ENCODE results near the gene OR9A4. TPM values are rescaled to one million over a fixed set of nuclear protein-coding genes. Genes with fewer than 3 reads are reported as not detected.

The OR9A4 gene
- total RNA-seq, 2 experiments from 2014 or later = not detected

GRCh38 chr7:141911391-141911790 lies 4.8 kb upstream of the OR9A4 start:
- ATAC-seq (no peak), DNase-seq (no peak)
- POLR2A ChIA-PET = no interaction called here
- H3K36me3 Mint-ChIP-seq (ENCODE audit: low read depth) = no peaks in the 10 kb centered on the region
- CTCF ChIA-PET = no interaction called here
- no peak overlapping the region for H3K4me3 Mint-ChIP-seq
- no peaks in the 10 kb centered on the region for H3K27me3 Mint-ChIP-seq (ENCODE audit: low read depth)
- no peaks in the 10 kb centered on the region for H3K9me3 Mint-ChIP-seq (ENCODE audit: insufficient read depth)
- H3K27ac Mint-ChIP-seq = no peak overlapping the region
- no peaks in the 10 kb centered on the region for H3K4me1 Mint-ChIP-seq (ENCODE audit: low read depth)

GRCh38 chr7:141915565-141915964 lies 634 bp upstream of the OR9A4 start:
- no peaks in the 10 kb centered on the region for H3K4me1 Mint-ChIP-seq (ENCODE audit: low read depth)
- ATAC-seq (no peak), DNase-seq (no peak)
- H3K27me3 Mint-ChIP-seq (ENCODE audit: low read depth) = no peaks in the 10 kb centered on the region
- ChIA-PET CTCF (no interaction called here), POLR2A (no interaction called here)
- H3K4me3 Mint-ChIP-seq = no peak overlapping the region
- no peaks in the 10 kb centered on the region for H3K9me3 Mint-ChIP-seq (ENCODE audit: insufficient read depth)
- H3K27ac Mint-ChIP-seq = no peak overlapping the region
- no peaks in the 10 kb centered on the region for H3K36me3 Mint-ChIP-seq (ENCODE audit: low read depth)

- H3K27ac Mint-ChIP-seq = no peak overlapping the region
- H3K36me3 Mint-ChIP-seq (ENCODE audit: low read depth) = no peaks in the 10 kb centered on the region
- ATAC-seq (no peak), DNase-seq (no peak)
- no peaks in the 10 kb centered on the region for H3K9me3 Mint-ChIP-seq (ENCODE audit: insufficient read depth)
- no peaks in the 10 kb centered on the region for H3K27me3 Mint-ChIP-seq (ENCODE audit: low read depth)
- POLR2A ChIA-PET = no interaction called here
- H3K4me3 Mint-ChIP-seq = no peak overlapping the region
- CTCF ChIA-PET = no interaction called here
- no peaks in the 10 kb centered on the region for H3K4me1 Mint-ChIP-seq (ENCODE audit: low read depth)
Measured at GRCh38 chr7:141920281-141920680, 4.1 kb downstream of the OR9A4 start.

- no peaks in the 10 kb centered on the region for H3K4me1 Mint-ChIP-seq (ENCODE audit: low read depth)
- ATAC-seq = no peak
- H3K4me3 Mint-ChIP-seq = no peak overlapping the region
- no peak for DNase-seq
- no peak overlapping the region for H3K27ac Mint-ChIP-seq
- ChIA-PET POLR2A (no interaction called here), CTCF (no interaction called here)
- H3K9me3 Mint-ChIP-seq (ENCODE audit: insufficient read depth) = peaks cover 3% of the 10 kb centered on the region
- H3K27me3 Mint-ChIP-seq (ENCODE audit: low read depth) = peaks cover 2% of the 10 kb centered on the region
- H3K36me3 Mint-ChIP-seq (ENCODE audit: low read depth) = no peaks in the 10 kb centered on the region
Measured at GRCh38 chr7:141928146-141928844, 12.1 kb downstream of the OR9A4 start.

- ATAC-seq (no peak), DNase-seq (no peak)
- Mint-ChIP-seq H3K27me3 (ENCODE audit: low read depth) (peaks cover 2% of the 10 kb centered on the region), H3K4me3 (no peak overlapping the region), H3K27ac (no peak overlapping the region), H3K4me1 (ENCODE audit: low read depth) (no peaks in the 10 kb centered on the region), H3K36me3 (ENCODE audit: low read depth) (no peaks in the 10 kb centered on the region), H3K9me3 (ENCODE audit: insufficient read depth) (peaks cover 3% of the 10 kb centered on the region)
- CTCF ChIA-PET = no interaction called here
- POLR2A ChIA-PET = no interaction called here
Measured at GRCh38 chr7:141928845-141929195, 12.6 kb downstream of the OR9A4 start.

GRCh38 chr7:141930211-141930610 lies 14.0 kb downstream of the OR9A4 start:
- Mint-ChIP-seq H3K4me1 (ENCODE audit: low read depth) (no peaks in the 10 kb centered on the region), H3K4me3 (no peak overlapping the region), H3K36me3 (ENCODE audit: low read depth) (no peaks in the 10 kb centered on the region), H3K27me3 (ENCODE audit: low read depth) (peaks cover 2% of the 10 kb centered on the region), H3K9me3 (ENCODE audit: insufficient read depth) (peaks cover 3% of the 10 kb centered on the region), H3K27ac (no peak overlapping the region)
- no peak for ATAC-seq
- ChIA-PET POLR2A (no interaction called here), CTCF (no interaction called here)
- no peak for DNase-seq

GRCh38 chr7:141941075-141941474 lies 24.9 kb downstream of the OR9A4 start:
- Mint-ChIP-seq H3K4me3 (no peak overlapping the region), H3K27ac (no peak overlapping the region), H3K9me3 (ENCODE audit: insufficient read depth) (peaks cover 21% of the 10 kb centered on the region), H3K36me3 (ENCODE audit: low read depth) (no peaks in the 10 kb centered on the region), H3K4me1 (ENCODE audit: low read depth) (no peaks in the 10 kb centered on the region), H3K27me3 (ENCODE audit: low read depth) (peaks cover 3% of the 10 kb centered on the region)
- ChIA-PET CTCF (no interaction called here), POLR2A (no interaction called here)
- ATAC-seq = no peak
- no peak for DNase-seq

- peaks cover 3% of the 10 kb centered on the region for H3K27me3 Mint-ChIP-seq (ENCODE audit: low read depth)
- DNase-seq = no peak
- H3K9me3 Mint-ChIP-seq (ENCODE audit: insufficient read depth) = peaks cover 21% of the 10 kb centered on the region
- no peak overlapping the region for H3K4me3 Mint-ChIP-seq
- CTCF ChIA-PET = no interaction called here
- no peaks in the 10 kb centered on the region for H3K36me3 Mint-ChIP-seq (ENCODE audit: low read depth)
- no peaks in the 10 kb centered on the region for H3K4me1 Mint-ChIP-seq (ENCODE audit: low read depth)
- H3K27ac Mint-ChIP-seq = no peak overlapping the region
- POLR2A ChIA-PET = no interaction called here
- ATAC-seq = no peak
Measured at GRCh38 chr7:141943846-141944245, 27.6 kb downstream of the OR9A4 start.

- ChIA-PET CTCF (no interaction called here), POLR2A (no interaction called here)
- H3K9me3 Mint-ChIP-seq (ENCODE audit: insufficient read depth) = peaks cover 21% of the 10 kb centered on the region
- H3K4me1 Mint-ChIP-seq (ENCODE audit: low read depth) = no peaks in the 10 kb centered on the region
- H3K27me3 Mint-ChIP-seq (ENCODE audit: low read depth) = peaks cover 3% of the 10 kb centered on the region
- ATAC-seq = no peak
- no peak overlapping the region for H3K27ac Mint-ChIP-seq
- H3K4me3 Mint-ChIP-seq = no peak overlapping the region
- H3K36me3 Mint-ChIP-seq (ENCODE audit: low read depth) = no peaks in the 10 kb centered on the region
- DNase-seq = no peak
Measured at GRCh38 chr7:141944811-141945210, 28.6 kb downstream of the OR9A4 start.

- DNase-seq (no peak), ATAC-seq (no peak)
- Mint-ChIP-seq H3K9me3 (ENCODE audit: insufficient read depth) (peaks cover 16% of the 10 kb centered on the region), H3K4me1 (ENCODE audit: low read depth) (no peaks in the 10 kb centered on the region), H3K27ac (no peak overlapping the region), H3K27me3 (ENCODE audit: low read depth) (peaks cover 3% of the 10 kb centered on the region), H3K36me3 (ENCODE audit: low read depth) (no peaks in the 10 kb centered on the region), H3K4me3 (no peak overlapping the region)
- POLR2A ChIA-PET = no interaction called here
- CTCF ChIA-PET = no interaction called here
Measured at GRCh38 chr7:141945356-141945755, 29.2 kb downstream of the OR9A4 start.

- CTCF ChIA-PET = no interaction called here
- Mint-ChIP-seq H3K27ac (no peak within 1 kb of the TSS), H3K4me3 (no peak within 1 kb of the TSS), H3K4me1 (ENCODE audit: low read depth) (no peaks in the 10 kb centered on the region), H3K27me3 (ENCODE audit: low read depth) (peaks cover 3% of the 10 kb centered on the region), H3K9me3 (ENCODE audit: insufficient read depth) (peaks cover 2% of the 10 kb centered on the region), H3K36me3 (ENCODE audit: low read depth) (no peaks in the 10 kb centered on the region)
- no peak for DNase-seq
- ATAC-seq = no peak
- POLR2A ChIA-PET = no interaction called here
Measured at GRCh38 chr7:141946796-141947195, 30.6 kb downstream of the OR9A4 start, which contains the start of gene CLEC5A. Gene CLEC5A (minus strand): TSS chr7:141946974. CDS start chr7:141946292, 682 bp downstream.

- DNase-seq (no peak), ATAC-seq (no peak)
- Mint-ChIP-seq H3K27ac (no peak overlapping the region), H3K9me3 (ENCODE audit: insufficient read depth) (no peaks in the 10 kb centered on the region), H3K27me3 (ENCODE audit: low read depth) (no peaks in the 10 kb centered on the region), H3K36me3 (ENCODE audit: low read depth) (no peaks in the 10 kb centered on the region), H3K4me3 (no peak overlapping the region), H3K4me1 (ENCODE audit: low read depth) (no peaks in the 10 kb centered on the region)
- ChIA-PET POLR2A (no interaction called here), CTCF (no interaction called here)
Measured at GRCh38 chr7:141949021-141949420, 32.8 kb downstream of the OR9A4 start.

GRCh38 chr7:141949451-141949850 lies 33.3 kb downstream of the OR9A4 start:
- no peak for DNase-seq

More at GRCh38 chr7:141949451-141949850, 33.3 kb downstream of the OR9A4 start:
- Mint-ChIP-seq H3K27me3 (ENCODE audit: low read depth) (no peaks in the 10 kb centered on the region), H3K4me3 (no peak overlapping the region), H3K36me3 (ENCODE audit: low read depth) (no peaks in the 10 kb centered on the region), H3K27ac (no peak overlapping the region), H3K4me1 (ENCODE audit: low read depth) (no peaks in the 10 kb centered on the region), H3K9me3 (ENCODE audit: insufficient read depth) (no peaks in the 10 kb centered on the region)
- CTCF ChIA-PET = no interaction called here
- POLR2A ChIA-PET = no interaction called here
- ATAC-seq = no peak
